ENCODE measurements around the gene DSCAML1. TPM values are rescaled to one million over a fixed set of nuclear protein-coding genes. Genes with fewer than 3 reads are reported as not detected.

DSCAML1 gene
- total and polyA plus RNA-seq, 2 of the 8 experiments (the other 6 are each of a cell fraction or from before 2014, with no cell fraction given), result 0.19 to 0.24 TPM

DNA sequence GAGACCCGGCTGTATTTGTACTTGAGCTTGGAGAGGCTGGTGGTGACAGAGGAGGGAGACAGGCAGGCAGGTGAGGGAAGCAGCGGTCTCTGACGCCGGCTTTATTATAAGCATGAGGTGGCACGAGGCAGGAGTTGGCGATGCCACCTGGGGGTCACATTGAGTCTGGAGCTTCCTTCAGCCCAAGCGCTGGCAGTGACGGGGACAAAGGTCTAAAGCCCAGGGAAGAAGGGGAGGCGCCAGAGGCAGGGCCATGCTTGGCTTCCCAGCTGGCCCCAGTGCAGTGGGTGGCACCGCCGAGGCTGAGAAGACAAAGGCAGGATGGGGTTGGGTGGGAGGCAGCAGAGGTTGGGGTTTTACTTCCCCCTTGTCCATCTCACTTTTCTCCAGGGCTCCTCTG is 23.1 kb upstream of the DSCAML1 start (continued):
- TF ChIP-seq, protein P1, sequence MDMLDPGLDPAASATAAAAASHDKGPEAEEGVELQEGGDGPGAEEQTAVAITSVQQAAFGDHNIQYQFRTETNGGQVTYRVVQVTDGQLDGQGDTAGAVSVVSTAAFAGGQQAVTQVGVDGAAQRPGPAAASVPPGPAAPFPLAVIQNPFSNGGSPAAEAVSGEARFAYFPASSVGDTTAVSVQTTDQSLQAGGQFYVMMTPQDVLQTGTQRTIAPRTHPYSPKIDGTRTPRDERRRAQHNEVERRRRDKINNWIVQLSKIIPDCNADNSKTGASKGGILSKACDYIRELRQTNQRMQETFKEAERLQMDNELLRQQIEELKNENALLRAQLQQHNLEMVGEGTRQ (IDR thresholded peaks at IDR 0.05; ENCODE audit: low read length), result no peak
- TF ChIP-seq SIRT6 (IDR thresholded peaks at IDR 0.05; ENCODE audit: low read length), result no peak
- TF ChIP-seq BCL11A (IDR thresholded peaks at IDR 0.05; ENCODE audit: low read depth in 2 of 2, low read length in 2 of 2), result no peak
- TF ChIP-seq POLR2AphosphoS5 (IDR thresholded peaks at IDR 0.05; ENCODE audit: low read depth, low read length), result no peak
- no peak for TF ChIP-seq HDAC2 (IDR thresholded peaks at IDR 0.05; ENCODE audit: borderline replicate concordance in 1 of 2, low read depth in 2 of 2, low read length in 2 of 2)
- TF ChIP-seq CHD2 (IDR thresholded peaks at IDR 0.05; ENCODE audit: low read length), result no peak
- no peak for TF ChIP-seq CBX8 (IDR thresholded peaks at IDR 0.05; ENCODE audit: borderline replicate concordance, low read depth, low read length)
- TF ChIP-seq POU5F1 (IDR thresholded peaks at IDR 0.05; ENCODE audit: low read depth, low read length), result no peak
- TF ChIP-seq EP300 (IDR thresholded peaks at IDR 0.05; ENCODE audit: borderline replicate concordance in 1 of 2, low read depth in 2 of 2, low read length in 2 of 2), result no peak
- no peak for TF ChIP-seq ASH2L (IDR thresholded peaks at IDR 0.05; ENCODE audit: low read length)

All from H1 (cell line).